Measurements from ENCODE around the gene FBN2.

DNA sequence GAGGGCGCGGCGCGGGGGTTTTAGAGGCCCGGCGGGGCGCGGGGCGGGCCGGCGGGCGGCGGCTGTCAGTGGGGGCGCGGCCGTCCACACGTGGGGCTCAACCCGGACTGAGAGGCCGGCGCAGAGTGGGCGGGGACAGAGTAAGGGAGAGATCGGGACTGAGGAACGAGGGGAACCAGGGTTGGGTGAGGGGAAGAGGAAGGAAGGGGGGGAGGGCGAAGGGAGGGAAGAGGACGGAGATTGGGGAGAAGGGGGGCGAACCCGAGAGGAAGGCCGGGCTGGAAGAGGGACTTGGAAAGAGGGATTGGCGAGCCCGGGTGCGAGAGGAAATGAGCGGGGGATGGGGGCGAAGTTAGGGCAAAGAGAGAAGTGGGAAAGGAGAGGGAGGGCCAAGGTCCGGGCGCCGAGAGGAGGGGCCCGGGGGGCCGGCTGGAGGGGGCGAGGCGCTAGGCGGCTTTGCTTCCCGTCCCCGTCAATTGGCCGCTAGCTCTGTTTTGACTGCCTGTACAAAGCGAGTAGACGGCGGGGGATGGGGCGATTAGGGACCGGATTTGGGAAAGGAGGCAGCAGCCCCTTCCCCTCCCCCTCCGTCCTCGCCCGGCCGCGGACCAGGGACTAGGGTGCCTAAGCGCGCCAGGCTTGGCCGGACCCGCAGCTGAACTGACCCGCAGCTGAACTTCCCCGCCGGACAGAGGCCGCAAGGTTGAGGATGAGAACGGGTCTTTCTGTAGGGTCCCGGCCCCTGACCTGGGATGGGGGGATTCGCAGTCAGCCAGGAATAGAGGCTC, 399 bp upstream of the FBN2 start:
- TF ChIP-seq CTCF (IDR thresholded peaks at IDR 0.05) (no peak), POLR2A (IDR thresholded peaks at IDR 0.05) (no peak)
